Stimulated activated CD8-positive, alpha-beta memory T cell treated with anti-CD3 and anti-CD28 coated beads, Interleukin-7, amount 100 ng/mL, for 48 hours (primary cell): Measurements from ENCODE around the gene MAGI2.

ENCODE experiments used
- DNase-seq, 2 donors: peaks; one replicate each; pipeline ENCODE4 v3.0.0-alpha.2; 2020; ENCODE audit warnings: low read depth in 1 of 2; ENCODE audit errors: extremely low read depth in 1 of 2

MAGI2 gene

DNA sequence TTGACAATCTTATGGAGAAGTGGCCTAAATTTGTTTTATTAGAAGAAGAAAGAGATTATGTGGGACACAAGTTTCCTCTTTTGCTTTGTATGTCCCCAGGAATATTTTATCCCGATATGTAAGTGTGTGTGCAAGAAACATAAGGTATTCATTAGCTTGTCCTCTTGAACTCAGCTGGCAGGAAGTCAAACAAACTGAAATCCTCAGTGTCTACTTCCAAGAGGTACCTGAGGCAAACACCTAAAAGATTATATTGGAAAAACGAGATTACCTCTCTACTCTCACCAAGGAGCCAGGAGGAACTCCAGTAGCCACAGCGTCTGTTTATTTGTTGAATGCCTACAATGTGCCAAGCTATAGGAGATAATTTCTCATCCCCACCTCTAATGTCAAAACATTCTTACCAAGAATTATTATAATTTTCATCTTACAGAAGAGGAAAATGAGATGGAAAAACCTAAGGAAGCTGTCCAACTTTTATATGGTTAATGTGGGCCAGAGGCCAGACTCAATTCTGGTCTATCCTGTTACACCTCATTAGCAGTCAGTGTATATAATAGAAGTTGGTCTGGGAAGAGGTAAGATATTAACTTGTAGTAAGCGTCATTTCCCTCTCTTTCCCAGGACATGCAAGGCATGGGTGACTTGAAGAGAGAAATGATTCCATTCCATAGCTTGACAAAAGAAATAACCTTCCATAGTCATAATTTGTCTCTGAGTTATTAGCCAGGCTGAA lies 692.7 kb downstream of the MAGI2 start:
- DNase-seq, result no peak

DNA sequence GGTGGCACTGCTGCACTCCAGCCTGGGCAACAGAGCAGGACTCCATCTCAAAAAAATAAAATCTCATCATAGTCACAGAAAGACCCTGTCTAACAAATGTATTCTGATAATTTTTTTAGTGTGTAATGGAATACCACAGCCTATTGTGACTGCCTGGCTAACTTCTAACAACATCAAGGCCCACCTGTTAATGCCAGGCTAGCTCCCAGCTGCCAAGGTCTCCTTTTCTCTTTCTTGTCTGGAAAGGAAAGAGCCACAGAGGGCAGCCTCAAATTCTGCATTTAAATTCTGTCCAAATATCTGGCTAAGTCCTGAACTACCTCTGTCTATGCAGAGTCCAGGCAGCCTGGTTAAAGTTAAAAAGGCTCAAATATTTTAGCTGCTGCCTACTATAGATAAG lies 700.9 kb downstream of the MAGI2 start:
- no peak for DNase-seq

DNA sequence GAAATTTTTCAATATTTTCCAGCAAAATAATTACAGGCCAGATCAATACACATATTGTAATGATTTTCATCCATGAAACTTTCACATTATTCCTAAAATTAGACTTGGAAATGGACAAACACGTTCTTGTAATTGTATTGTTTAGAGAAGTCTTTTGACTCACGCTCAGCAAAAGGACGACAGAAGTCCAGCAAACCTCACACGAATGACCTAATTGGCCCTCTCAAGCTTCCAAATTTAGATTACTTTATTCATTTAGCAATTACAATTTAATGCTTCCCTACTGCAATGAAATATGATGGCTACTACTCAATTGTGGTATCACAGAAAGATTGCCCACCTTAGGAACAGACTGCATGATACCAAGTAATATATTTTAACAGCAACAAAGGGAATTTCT lies 702.2 kb downstream of the MAGI2 start:
- DNase-seq, result no peak

DNA sequence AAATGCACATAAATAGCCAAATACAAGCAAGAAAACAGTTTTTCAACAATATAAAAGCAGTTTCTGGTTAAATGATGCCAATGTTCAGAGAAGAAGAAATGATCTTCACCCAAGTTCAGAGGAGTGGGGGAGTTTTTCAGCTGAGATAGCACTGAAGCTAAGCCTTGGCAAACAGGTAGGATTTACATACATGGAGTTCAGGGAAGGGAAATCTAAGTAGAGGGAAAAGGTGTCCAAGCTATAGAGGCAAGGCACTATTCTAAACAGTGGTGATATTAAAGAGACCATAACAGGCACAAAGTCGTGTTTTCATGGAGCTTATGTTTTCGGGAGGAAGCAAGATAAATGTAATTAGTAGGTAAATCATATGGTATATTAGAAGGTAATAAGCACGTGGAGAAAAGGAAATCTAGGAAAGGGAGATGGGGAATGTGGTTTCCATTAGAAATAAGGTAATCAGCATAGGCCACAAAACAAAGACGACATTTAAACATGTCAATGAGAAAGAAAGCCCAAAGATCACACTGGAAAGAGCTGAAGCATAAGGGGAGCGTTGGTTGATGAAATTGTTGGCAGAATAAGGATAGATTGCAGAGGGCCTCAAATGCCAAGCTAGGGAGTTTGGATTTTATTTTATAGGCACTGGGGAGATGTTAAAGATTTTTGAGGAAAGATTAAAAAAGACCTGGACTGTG lies 704.3 kb downstream of the MAGI2 start:
- DNase-seq, result no peak

DNA sequence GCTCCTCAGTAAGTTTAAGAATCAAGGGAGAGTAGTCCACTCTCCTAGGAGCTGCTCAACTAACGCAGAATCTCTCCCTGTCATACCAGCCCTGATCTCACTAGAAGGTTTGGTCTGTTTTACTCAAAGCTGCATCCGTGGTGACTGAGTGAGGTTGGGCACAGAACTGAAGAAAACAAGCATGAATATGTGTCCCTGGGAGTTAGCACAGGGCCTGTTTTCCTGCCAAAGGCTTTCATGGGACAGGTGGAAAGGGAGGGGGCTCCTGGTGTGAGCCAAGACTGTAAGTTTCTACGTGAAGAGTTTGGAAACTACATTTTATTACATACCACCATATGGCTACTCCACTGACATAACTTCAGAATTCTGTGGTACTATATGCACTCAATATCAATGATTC lies 705.9 kb downstream of the MAGI2 start:
- no peak for DNase-seq

DNA sequence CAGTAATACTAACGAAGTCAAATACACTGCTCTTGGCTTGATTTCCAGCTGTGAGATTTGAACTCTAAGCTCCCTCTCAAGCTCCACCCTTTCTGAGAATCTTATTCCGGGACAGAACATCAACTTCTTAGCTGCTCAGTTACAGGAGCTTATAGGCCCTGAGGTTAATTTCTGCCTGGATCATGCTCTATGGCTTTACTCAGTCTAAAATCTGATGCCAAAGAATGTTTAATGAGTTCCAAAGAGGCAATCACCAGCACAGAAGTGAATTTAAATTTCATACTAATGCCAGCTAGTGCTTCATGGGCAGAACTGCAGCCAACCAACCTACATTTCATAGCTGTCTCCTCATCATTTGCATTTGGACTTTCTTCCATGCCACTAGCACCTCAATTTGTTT lies 707.2 kb downstream of the MAGI2 start:
- no peak for DNase-seq

GRCh38 chr7:78742694-78743093 lies 710.8 kb downstream of the MAGI2 start:
- DNase-seq, result no peak

DNA sequence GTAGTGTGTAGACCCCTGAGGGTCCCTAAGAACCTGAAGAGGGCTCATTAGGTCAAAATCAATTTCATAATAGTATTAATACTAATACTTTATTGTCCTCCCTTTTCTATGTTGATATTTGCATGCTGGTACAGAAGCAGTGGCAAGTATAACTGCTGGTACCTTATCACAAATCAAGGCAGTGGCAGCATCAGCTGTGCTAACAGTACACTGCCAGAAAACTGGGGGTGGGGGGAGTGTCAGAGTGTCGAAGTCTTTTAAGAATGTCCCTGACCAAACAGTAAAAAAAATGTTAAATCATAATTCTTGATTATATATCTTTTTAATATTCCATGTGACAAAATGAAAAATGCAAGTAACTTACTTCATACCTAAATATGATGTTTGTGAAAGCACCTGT lies 716.9 kb downstream of the MAGI2 start:
- DNase-seq, result no peak

GRCh38 chr7:78734626-78735025 lies 718.8 kb downstream of the MAGI2 start:
- no peak for DNase-seq

DNA sequence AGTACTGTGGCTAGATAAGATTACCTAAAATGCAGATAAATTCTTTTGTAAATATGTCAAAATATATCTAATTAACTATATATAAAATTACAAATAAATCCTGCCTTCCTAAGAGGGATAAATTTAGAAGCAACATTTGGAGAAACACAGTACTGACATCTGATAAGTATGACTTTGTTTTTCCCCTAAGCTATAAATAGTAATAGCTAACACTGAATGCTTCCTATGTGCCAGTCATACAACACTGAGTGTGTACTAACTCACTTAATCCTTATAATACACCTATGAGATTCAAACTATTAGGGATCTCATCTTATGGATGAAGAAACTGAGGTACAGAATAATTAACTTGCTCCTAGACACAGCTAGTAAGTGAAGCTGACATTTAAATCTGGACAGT lies 733.4 kb downstream of the MAGI2 start:
- DNase-seq, result no peak

DNA sequence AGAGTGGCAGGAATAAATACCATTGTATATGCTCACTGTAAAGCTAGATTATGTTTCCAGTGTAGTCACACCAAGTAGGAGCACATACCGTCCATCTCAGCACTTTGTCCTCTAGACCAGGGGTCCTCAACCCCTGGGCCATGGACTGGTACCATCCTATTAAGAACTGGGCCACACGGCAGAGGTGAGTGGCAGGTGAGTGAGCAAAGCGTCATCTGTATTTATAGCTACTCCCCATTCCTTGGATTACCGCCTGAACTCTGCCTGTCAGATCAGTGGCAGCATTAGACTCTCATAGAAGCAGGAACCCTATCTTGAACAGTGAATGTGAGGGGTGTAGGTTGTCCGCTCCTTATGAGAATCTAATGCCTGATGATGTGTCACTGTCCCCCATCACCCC lies 735.3 kb downstream of the MAGI2 start:
- no peak for DNase-seq

DNA sequence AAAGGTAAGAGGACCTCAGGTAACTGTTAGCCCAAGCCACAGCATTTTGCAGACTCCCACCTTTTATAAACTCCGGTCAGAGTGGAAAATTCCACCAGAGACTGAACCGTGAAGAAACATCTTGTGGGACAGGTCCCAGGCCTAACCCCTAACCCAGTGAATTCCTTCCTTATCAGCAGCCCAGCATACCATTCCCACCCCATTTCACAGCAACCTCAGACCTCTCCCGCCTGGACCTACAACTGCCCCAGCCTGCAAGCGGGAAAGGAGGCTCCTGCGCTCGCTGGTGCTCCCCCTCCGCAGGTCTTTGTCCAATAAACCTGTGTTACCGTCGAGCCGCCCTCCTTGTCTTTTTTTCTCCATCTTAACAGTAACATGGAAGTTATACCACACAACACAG lies 736.6 kb downstream of the MAGI2 start:
- no peak for DNase-seq

DNA sequence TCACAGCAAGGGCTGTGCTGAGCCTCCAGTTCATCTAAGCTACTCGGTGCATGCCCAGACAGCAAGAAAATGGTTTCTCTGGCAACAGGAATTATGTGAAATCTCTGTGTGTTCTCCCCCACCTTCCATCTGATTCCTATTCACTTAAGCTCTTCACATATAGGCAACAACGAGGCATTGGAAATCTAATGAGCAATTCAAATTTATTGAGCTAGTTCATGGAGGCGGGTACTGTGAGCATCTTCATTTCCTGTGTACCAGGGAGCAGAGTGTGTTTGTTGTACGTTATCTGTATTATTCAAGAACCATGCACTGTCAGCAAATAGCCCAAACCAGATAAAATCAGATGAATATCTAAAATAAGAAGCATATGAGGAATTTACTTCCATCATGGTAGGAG lies 739.1 kb downstream of the MAGI2 start:
- DNase-seq, result no peak

- DNase-seq, result no peak
These were observed 741.4 kb downstream of the MAGI2 start for GRCh38 chr7:78712111-78712510.

DNA sequence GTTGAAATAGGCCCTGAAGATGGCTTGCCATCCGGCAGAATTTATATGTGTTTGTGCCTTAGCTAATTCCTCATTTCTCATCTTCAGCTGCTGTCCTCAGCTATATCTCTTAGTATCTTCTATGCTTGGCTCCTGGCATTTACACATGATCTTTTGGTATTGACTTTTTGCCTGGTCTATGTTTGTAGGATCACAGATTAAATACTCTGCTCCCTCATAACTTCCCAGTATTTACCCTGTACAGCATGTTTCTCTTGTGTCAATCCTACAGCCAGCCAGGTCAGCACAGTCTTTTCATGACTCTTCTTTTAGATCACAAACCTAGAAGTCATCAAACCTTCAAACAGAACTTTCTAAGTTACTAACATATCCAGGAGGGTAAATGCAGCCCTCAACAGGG lies 743.8 kb downstream of the MAGI2 start:
- DNase-seq, result no peak

DNA sequence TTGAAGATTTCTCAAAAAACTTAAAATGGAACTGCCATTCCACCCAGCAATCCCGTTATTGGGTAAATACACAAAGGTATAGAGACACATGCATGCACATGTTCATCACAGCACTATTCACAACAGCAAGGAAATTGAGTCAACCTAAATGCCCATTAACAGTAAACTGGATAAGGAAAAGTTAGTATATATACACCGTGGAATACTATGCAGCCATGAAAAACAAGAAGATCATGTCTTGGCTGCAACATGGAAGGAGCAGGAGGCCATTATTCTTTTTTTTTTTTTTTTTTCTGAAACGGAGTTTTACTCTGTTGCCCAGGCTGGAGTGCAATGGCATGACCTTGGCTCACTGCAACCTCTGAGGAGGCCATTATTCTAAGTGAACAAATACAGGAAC lies 749.0 kb downstream of the MAGI2 start:
- DNase-seq, result no peak

- DNase-seq, result no peak
These were observed 750.1 kb downstream of the MAGI2 start for GRCh38 chr7:78703391-78703790.

DNA sequence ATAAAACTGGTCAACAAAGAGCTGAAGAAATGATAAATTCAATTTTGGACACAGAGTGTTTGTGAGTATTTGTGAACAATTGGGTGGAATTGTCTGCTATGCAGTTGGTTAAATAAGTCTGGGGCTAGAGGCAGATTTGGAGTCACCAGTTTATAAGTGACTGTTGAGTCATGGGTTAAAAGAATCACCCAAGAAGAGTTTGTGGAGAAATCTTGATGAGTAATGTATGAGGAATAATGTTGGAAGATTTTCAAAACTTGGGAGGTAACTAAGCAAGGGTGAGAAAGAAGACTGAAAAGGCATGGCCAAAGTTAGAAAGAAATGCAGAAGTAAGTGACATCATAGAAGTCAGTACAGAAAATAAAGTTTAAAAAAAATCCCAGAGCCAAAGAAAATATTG lies 750.7 kb downstream of the MAGI2 start:
- DNase-seq, result no peak

DNA sequence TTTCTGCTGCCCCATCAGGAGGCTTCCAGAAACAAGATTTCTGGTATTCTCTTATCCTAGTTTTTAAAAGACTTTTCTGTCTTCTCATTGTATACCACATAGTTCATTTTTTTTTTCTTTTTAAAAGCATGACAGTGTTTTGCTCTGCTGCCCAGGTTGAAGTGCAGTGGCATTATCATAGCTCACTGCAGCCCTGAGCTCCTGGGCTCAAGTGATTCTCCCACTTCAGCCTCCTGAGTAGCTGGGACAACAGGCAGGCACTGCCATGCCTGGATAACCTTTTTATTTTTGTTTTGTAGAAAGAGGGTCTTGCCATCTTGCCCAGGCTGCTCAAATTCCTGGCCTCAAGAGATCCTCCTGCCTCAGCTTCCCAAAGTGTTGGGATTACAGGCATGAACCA lies 757.6 kb downstream of the MAGI2 start:
- no peak for DNase-seq

- no peak for DNase-seq
These were observed 761.9 kb downstream of the MAGI2 start for GRCh38 chr7:78691584-78691983.

GRCh38 chr7:78690174-78690573 lies 763.3 kb downstream of the MAGI2 start:
- no peak for DNase-seq

DNA sequence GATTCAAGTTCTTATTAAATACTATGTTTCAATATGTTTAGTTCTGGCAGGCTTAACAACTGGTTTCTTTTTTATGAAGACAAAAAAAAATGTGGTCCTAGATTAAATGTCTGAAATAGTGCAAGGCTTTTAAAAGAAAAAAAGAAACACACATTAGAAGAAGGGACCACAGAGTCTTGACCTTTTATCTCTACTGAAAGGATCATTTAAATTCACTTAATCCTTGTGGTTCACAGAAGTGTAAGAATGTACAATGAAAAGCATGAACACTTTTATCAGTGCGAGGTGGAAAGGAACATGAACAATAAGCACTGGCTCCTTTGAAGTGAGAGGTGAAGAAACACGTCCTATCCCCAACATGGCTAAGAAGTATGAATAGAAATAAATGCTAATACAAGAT lies 765.1 kb downstream of the MAGI2 start:
- DNase-seq, result no peak

DNA sequence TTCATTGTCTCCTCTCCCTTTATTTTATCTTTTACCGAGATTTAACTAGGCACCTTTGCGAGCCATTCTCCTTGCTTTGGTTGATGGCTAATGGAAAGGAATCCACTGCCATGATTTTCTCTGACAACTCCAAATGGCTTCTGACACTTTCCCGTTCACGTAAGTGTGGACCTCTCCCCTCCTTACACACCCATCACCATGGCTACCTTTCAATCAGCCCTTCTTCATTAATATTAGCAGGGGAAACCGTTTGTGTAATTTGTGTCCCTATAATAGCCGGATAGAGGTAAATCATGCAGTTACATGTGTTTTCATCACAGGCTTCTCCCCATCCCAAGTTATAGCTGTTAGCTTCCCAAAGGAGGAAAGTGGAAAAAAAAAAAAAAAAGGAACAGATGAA lies 767.3 kb downstream of the MAGI2 start:
- DNase-seq, result no peak
